Activated CD8-positive, alpha-beta memory T cell treated with anti-CD3 and anti-CD28 coated beads for 48 hours (primary cell): ENCODE measurements around the gene DTWD2.
"Not testable (repeated sequence)": the region's sequence is repeated elsewhere in the genome, so short reads cannot be mapped to it uniquely, and the experiment has no call there.

Experiments used
- DNase-seq, 3 experiments: peaks; one replicate each; pipeline ENCODE4 v3.0.0-alpha.2; 2020; ENCODE audit warnings: low read depth in 2 of 3, low spot score in 2 of 3

DTWD2 gene

GRCh38 chr5:118998861-118999260 is 10.5 kb upstream of the DTWD2 start:
- DNase-seq, result not testable (repeated sequence)

GRCh38 chr5:118996098-118996497 is 7.8 kb upstream of the DTWD2 start:
- DNase-seq, result no peak

DNA sequence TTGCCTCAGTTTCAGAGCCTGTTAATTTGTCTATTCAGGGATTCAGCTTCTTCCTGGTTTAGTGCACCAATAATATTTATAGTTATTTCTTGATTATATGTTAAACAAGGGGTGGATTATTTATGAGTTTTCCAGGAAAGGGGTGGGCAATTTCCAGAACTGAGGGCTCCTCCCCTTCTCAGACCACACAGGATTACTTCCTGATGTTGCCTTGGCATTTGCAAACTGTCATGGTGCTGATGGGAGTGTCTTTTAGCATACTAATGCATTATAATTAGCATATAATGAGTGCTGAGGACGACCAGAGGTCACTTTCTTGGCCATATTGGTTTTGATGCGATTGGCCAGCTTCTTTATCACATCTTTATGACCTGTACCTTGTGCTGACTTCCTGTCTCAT is 6.2 kb upstream of the DTWD2 start:
- no peak for DNase-seq

GRCh38 chr5:118993118-118993517 is 4.8 kb upstream of the DTWD2 start:
- not testable (repeated sequence) for DNase-seq

DNA sequence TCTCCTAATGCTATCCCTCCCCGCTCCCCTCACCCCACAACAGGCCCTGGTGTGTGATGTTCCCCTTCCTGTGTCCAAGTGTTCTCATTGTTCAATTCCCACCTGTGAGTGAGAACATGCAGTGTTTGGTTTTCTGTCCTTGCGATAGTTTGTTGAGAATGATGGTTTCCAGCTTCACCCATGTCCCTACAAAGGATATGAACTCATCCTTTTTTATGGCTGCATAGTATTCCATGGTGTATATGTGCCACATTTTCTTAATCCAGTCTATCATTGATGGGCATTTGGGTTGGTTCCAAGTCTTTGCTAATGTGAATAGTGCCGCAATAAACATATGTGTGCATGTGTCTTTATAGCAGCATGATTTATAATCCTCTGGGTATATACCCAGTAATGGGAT is 3.7 kb upstream of the DTWD2 start:
- not testable (repeated sequence) for DNase-seq

DNA sequence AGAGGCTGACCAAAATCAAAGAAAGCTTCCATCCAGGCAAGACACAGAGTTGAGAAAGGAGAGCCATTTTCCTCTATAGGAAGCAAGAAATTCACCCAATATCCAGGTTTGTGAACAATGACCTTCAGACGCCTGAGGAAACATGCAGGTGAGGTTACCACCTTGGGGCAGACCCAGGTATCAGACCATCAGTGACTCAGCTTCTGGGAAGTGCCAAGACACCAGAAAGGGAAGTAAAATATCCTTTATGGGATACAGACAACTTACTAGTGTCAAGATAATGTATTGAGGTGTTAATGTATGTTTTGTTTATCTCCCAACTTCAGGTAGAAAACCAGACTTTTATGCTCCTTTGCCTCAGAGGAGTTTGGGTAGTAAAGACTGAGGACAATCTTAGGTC is 2.2 kb upstream of the DTWD2 start:
- DNase-seq, result no peak

DNA sequence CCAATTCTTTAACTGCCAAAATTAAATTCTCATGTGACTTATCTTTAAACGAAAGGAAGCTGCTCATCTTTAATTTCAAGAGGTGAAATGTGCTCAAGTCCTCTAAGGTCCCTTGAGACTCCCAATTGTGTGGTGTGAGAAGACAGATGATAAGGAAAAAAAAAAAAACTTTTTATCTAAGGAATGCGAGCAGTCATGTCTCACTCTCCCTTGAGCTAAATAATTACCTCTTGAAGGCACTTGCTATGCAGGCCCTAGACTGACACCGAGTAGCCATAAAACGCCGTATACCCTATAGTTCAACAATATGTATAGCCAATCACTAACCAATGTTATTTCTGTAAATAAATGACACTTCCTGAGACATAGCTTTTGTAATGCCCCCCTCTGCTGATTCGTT is 1.5 kb upstream of the DTWD2 start:
- no peak for DNase-seq

- no peak for DNase-seq
These were observed 476 bp upstream of the DTWD2 start for GRCh38 chr5:118988866-118989180.

DNA sequence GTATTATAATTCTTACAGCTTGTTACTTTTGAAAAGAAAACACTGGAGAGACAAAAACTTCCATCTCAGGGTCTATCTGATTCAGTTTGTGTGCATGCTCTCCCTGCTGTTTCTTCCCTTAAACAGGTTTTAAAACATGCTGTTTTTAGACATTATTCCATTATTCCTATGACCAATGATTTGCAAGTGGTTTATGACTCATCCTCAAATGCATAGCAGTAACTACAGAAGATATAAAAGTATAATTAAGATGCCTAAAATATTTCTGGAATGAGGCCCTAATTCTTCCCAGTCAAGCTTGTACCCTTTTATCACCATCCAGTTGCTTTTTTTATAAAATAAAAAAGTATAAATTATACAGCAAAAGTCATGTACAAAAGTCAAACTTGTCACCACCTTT is 3.7 kb downstream of the DTWD2 start:
- no peak for DNase-seq

DNA sequence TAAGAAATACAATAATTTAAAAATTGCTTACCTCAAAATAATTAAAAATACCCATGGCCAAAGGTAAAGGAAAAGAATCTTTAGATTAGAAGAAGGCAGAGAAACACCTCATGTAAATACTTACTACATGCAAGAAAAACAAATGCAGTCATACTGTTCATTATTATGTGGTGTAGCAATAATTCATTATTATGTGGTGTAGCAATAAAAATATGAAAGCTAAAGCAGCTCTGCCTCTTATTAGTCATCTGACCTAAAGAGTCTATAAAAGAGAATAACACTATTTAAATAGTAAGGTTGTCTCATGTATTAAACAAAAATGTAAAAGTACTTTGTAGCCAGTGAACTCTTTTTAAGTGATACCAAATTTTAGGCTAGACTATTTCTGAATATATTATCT is 6.6 kb downstream of the DTWD2 start:
- no peak for DNase-seq

- no peak for DNase-seq
These were observed 7.9 kb downstream of the DTWD2 start for GRCh38 chr5:118980438-118980837.

- DNase-seq, result no peak
These were observed 8.3 kb downstream of the DTWD2 start for GRCh38 chr5:118980017-118980416.

GRCh38 chr5:118973779-118974445 is 14.4 kb downstream of the DTWD2 start:
- DNase-seq, result not testable (repeated sequence)

DNA sequence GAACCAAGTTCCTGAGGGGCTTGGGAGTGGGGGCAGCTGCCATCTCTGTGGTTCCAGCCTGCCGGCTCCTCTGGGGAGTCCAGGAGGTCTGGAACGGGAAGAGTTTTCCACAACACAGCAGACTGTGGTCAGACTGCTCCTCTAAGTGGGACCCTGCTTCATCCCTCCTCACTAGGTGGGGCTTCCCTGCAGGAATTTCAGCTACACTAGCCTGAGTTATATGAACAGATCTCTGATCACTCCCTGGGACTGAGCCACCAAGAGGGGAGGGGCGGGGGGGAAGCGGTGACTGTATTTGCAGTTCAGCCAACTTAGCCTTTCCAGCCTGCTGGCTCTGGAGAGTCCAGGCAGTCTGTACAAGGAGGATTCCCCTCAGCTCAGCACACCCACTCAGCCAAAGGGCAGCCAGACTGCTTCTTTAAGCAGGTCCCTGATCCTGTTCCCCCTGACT is 19.4 kb downstream of the DTWD2 start:
- DNase-seq, result no peak

DNA sequence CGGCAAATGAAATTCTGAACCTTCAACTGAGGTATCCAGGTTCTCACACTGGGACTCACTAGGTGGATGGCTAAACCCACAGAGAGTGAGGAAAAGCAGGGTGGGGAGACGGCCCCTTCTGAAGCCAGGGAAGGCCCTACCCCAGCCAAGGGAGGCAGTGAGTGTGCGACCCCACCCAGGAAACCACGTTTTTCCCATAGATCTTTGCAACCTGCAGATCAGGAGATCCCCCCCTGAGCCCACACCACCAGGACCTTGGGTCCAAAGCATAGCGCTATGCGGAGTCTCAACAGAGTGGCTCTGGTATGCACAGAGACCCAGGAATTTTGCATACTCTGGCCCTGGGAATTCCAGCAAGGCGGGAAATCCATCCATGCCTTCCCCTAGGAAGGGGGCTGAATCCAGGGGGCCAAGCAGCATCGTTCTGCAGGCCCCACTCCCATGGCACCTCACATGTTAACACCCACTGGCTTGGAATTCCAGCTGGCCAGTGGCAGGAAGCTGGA is 19.9 kb downstream of the DTWD2 start:
- DNase-seq, result no peak

- DNase-seq, result no peak
These were observed 21.3 kb downstream of the DTWD2 start for GRCh38 chr5:118967059-118967508.

GRCh38 chr5:118965890-118966289 is 22.5 kb downstream of the DTWD2 start:
- no peak for DNase-seq

DNA sequence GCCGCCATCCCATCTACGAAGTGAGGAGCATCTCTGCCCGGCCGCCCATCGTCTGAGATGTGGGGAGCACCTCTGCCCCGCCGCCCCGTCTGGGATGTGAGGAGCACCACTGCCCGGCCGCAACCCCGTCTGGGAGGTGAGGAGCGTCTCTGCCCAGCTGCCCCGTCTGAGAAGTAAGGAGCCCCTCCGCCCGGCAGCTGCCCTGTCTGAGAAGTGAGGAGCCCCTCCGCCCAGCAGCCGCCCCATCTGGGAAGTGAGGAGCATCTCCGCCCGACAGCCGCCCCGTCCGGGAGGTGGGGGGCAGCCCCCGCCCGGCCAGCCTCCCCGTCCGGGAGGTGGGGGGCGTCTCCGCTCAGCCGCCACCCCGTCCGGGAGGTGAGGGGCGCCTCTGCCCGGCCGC is 23.4 kb downstream of the DTWD2 start:
- not testable (repeated sequence) for DNase-seq

- not testable (repeated sequence) for DNase-seq
These were observed 24.0 kb downstream of the DTWD2 start for GRCh38 chr5:118964388-118964787.

DNA sequence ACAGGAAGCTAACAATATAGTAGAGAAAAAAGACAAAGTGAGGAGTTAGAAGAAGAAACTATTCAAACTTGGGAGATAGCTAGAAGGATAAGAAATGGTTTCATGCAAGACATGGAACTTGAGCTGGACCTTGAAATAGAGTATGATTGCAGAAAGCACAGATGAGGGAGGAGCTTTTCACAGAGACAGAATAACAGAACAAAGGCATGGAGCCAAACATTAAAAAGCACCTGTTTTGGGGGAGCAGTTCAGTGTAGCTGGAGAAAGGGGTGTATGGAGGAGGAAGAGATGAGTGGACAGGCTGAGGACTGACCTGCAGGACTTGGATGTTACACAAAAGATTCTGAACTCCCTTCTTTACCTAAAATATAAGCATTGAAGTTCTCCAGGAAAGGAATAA is 25.2 kb downstream of the DTWD2 start:
- DNase-seq, result no peak

GRCh38 chr5:118960557-118960956 is 27.8 kb downstream of the DTWD2 start:
- no peak for DNase-seq

GRCh38 chr5:118956727-118957126 is 31.6 kb downstream of the DTWD2 start:
- no peak for DNase-seq

GRCh38 chr5:118953652-118954005 is 34.7 kb downstream of the DTWD2 start:
- no peak for DNase-seq
